PC-3 (cell line): ENCODE results near the gene ECE1.

Experiments used
- EZH2 ChIP-seq: fragments of 300-600 bp; sonication (generic); IDR thresholded peaks from one replicate; pipeline ENCODE4 v1.6.1; 2017; ENCODE audit warnings: antibody characterized with exemption, mild to moderate bottlenecking, low read length; ENCODE audit not compliant: unreplicated experiment
- EZH2phosphoT487 ChIP-seq: fragments of 300-600 bp; sonication (generic); IDR thresholded peaks from 2 replicates; pipeline ENCODE4 v1.6.1; 2018; ENCODE audit warnings: mild to moderate bottlenecking, antibody characterized with exemption, low read length, borderline replicate concordance
- TF ChIP-seq, protein P1 (sequence below): fragments of 300-600 bp; sonication (generic); conservative IDR thresholded peaks from 2 replicates; pipeline ENCODE4 v1.5.1; 2017; ENCODE audit warnings: antibody characterized with exemption, low read depth, mild to moderate bottlenecking, low read length

DNA sequence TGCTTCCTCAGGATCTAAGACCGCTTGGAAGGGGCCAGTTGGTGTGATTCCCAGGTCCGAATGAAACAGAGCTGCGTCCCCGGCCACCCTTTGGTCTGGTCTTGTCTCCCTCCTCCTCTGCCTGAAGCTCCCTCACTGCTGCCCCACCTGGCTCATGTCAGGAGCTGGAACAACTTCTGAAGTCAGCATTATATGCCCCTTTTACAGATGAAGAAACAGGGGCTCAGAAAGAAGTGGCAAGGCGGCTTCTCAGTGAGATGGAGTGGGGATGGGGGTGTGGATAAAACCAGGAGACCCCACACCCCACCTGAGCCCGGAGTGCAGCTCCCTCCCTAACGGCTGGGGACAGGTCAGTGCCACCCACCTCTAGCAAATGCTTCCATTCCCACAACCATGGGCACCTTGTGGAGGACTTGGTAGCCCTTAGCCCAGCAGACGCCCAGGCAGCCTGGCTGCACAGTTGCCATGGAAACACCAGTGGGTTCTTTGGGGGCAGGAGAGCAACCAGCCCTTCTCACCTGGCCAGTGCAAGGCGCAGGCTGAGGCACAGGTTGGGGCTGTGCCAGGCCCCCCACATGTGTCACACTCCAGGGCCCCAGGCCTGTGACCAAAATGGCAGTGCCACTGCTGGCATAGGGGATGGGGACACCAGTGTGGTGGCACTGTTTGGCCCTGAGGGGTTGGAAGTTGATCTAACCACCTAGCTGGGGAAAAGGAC is 31.9 kb upstream of the ECE1 start:
- TF ChIP-seq, protein P1, sequence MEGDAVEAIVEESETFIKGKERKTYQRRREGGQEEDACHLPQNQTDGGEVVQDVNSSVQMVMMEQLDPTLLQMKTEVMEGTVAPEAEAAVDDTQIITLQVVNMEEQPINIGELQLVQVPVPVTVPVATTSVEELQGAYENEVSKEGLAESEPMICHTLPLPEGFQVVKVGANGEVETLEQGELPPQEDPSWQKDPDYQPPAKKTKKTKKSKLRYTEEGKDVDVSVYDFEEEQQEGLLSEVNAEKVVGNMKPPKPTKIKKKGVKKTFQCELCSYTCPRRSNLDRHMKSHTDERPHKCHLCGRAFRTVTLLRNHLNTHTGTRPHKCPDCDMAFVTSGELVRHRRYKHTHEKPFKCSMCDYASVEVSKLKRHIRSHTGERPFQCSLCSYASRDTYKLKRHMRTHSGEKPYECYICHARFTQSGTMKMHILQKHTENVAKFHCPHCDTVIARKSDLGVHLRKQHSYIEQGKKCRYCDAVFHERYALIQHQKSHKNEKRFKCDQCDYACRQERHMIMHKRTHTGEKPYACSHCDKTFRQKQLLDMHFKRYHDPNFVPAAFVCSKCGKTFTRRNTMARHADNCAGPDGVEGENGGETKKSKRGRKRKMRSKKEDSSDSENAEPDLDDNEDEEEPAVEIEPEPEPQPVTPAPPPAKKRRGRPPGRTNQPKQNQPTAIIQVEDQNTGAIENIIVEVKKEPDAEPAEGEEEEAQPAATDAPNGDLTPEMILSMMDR = 0 out of 2 replicates have a peak, but pooled peaks have one; percentile 10
- TF ChIP-seq EZH2 = no peak
- TF ChIP-seq EZH2phosphoT487 = no peak
